DND-41 (cell line): ENCODE measurements around the gene HLA-DOA.

Experiments used
- ATAC-seq: fragments of 200-7000 bp; cut with Tn5 transposase; 3 replicates; pipeline ENCODE4 v1.9.1; 2021; ENCODE audit warnings: low read depth; ENCODE audit not compliant: insufficient read depth
- DNase-seq: peaks from one replicate; pipeline ENCODE4 v3.0.0-alpha.2; 2020
- H2AFZ ChIP-seq: 2 replicates; pipeline ENCODE4 v1.6.0; 2012; ENCODE audit warnings: low read depth, low read length
- H3K27ac ChIP-seq: 2 replicates; pipeline ENCODE4 v1.5.1; 2012; ENCODE audit warnings: low read length, inconsistent platforms
- H3K27me3 ChIP-seq: fragments of 200-600 bp; sonication (generic); 2 replicates; pipeline ENCODE4 v1.6.0; 2012; ENCODE audit warnings: low read length, mild to moderate bottlenecking, inconsistent platforms; ENCODE audit not compliant: insufficient read depth, poor library complexity
- H3K36me3 ChIP-seq: 2 replicates; pipeline ENCODE4 v1.5.1; 2012; ENCODE audit warnings: low read length, inconsistent platforms; ENCODE audit not compliant: insufficient read depth
- H3K4me1 ChIP-seq: 2 replicates; pipeline ENCODE4 v1.5.1; 2012; ENCODE audit warnings: mild to moderate bottlenecking, low read length; ENCODE audit not compliant: insufficient read depth
- H3K4me2 ChIP-seq: 2 replicates; pipeline ENCODE4 v1.6.0; 2012; ENCODE audit warnings: mild to moderate bottlenecking, moderate library complexity, low read length, inconsistent platforms; ENCODE audit not compliant: insufficient read depth
- H3K4me3 ChIP-seq, 2 experiments: fragments of 200-600 bp in 1 of 2; shearing (Covaris generic) in 1 of 2; 2 replicates each; pipeline ENCODE4 v1.5.1; 2012 to 2016; ENCODE audit warnings: inconsistent platforms in 2 of 2, low read length in 2 of 2, mild to moderate bottlenecking in 2 of 2, low read depth in 1 of 2, moderate library complexity in 1 of 2
- H3K79me2 ChIP-seq: 2 replicates; pipeline ENCODE4 v1.6.0; 2012; ENCODE audit warnings: low read length, inconsistent platforms; ENCODE audit not compliant: insufficient read depth
- H3K9ac ChIP-seq: 2 replicates; pipeline ENCODE4 v1.6.0; 2012; ENCODE audit warnings: low read depth, mild to moderate bottlenecking, inconsistent platforms, low read length, moderate library complexity
- H3K9me3 ChIP-seq: 2 replicates; pipeline ENCODE4 v1.5.1; 2012; ENCODE audit warnings: low read length, moderate library complexity, mild to moderate bottlenecking, inconsistent platforms; ENCODE audit not compliant: insufficient read depth, severe bottlenecking
- H4K20me1 ChIP-seq: 2 replicates; pipeline ENCODE4 v1.6.0; 2012; ENCODE audit warnings: low read length; ENCODE audit not compliant: insufficient read depth
- CTCF ChIP-seq: IDR thresholded peaks from 2 replicates; pipeline ENCODE4 v1.5.1; 2012; ENCODE audit warnings: borderline replicate concordance, low read length, moderate library complexity, mild to moderate bottlenecking; ENCODE audit not compliant: poor library complexity, severe bottlenecking; ENCODE audit errors: extremely low read depth
- EZH2 ChIP-seq: IDR thresholded peaks from 3 replicates; pipeline ENCODE4 v1.6.1; 2012; ENCODE audit warnings: borderline replicate concordance, low read depth, mild to moderate bottlenecking, moderate library complexity, low read length, inconsistent platforms; ENCODE audit not compliant: severe bottlenecking

The HLA-DOA gene

GRCh38 chr6:32977953-32978324 lies 31.5 kb downstream of the HLA-DOA start:
- H3K4me3 ChIP-seq = no peak overlapping the region
- H2AFZ ChIP-seq = no peak overlapping the region
- peaks cover 64% of the 10 kb centered on the region for H3K79me2 ChIP-seq
- no peak overlapping the region for H3K9ac ChIP-seq
- ATAC-seq (no peak), DNase-seq (no peak)
- H3K9me3 ChIP-seq = no peaks in the 10 kb centered on the region
- H3K4me2 ChIP-seq = peak overlapping the region; percentile 82; the same call in 1 of the 2 replicates
- TF ChIP-seq EZH2 (no peak), CTCF (no peak)
- H3K27me3 ChIP-seq = no peaks in the 10 kb centered on the region
- H3K4me1 ChIP-seq = peaks cover 40% of the 10 kb centered on the region
- peaks cover 89% of the 10 kb centered on the region for H3K36me3 ChIP-seq
- H3K27ac ChIP-seq = no peak overlapping the region
- H4K20me1 ChIP-seq = peaks cover 79% of the 10 kb centered on the region

GRCh38 chr6:32977272-32977952 lies 32.0 kb downstream of the HLA-DOA start:
- no peak for DNase-seq

GRCh38 chr6:32976334-32977069 lies 32.9 kb downstream of the HLA-DOA start:
- H3K27ac ChIP-seq = 0 out of 2 replicates have a peak overlapping the region, but pooled peaks have one; percentile 8
- H4K20me1 ChIP-seq = peaks cover 85% of the 10 kb centered on the region
- H3K4me3 ChIP-seq = peak overlapping the region in 1 of 2 experiments; percentile 84; a peak in 2 of 4 replicates

More at GRCh38 chr6:32977272-32977952, 32.0 kb downstream of the HLA-DOA start:
- Histone ChIP-seq H3K9me3 (no peaks in the 10 kb centered on the region), H3K4me3 (no peak overlapping the region), H3K27me3 (no peaks in the 10 kb centered on the region), H3K27ac (no peak overlapping the region), H3K4me1 (peaks cover 40% of the 10 kb centered on the region), H3K4me2 (peak overlapping the region; percentile 82; the same call in 1 of the 2 replicates), H3K79me2 (peaks cover 69% of the 10 kb centered on the region), H3K9ac (no peak overlapping the region), H4K20me1 (peaks cover 82% of the 10 kb centered on the region), H2AFZ (no peak overlapping the region), H3K36me3 (peaks cover 94% of the 10 kb centered on the region)
- no peak for ATAC-seq
- TF ChIP-seq EZH2 = no peak
- no peak for TF ChIP-seq CTCF

More at GRCh38 chr6:32976334-32977069, 32.9 kb downstream of the HLA-DOA start:
- TF ChIP-seq CTCF = no peak
- no peak for TF ChIP-seq EZH2
- peaks cover 94% of the 10 kb centered on the region for H3K36me3 ChIP-seq
- no peaks in the 10 kb centered on the region for H3K27me3 ChIP-seq
- ATAC-seq (no peak), DNase-seq (no peak)
- H3K4me1 ChIP-seq = peaks cover 40% of the 10 kb centered on the region
- H3K9ac ChIP-seq = peak overlapping the region; percentile 88
- peak overlapping the region; percentile 82 for H3K4me2 ChIP-seq
- no peaks in the 10 kb centered on the region for H3K9me3 ChIP-seq
- no peak overlapping the region for H2AFZ ChIP-seq
- peaks cover 73% of the 10 kb centered on the region for H3K79me2 ChIP-seq
